ENCODE data around the gene TPI1.

DNA sequence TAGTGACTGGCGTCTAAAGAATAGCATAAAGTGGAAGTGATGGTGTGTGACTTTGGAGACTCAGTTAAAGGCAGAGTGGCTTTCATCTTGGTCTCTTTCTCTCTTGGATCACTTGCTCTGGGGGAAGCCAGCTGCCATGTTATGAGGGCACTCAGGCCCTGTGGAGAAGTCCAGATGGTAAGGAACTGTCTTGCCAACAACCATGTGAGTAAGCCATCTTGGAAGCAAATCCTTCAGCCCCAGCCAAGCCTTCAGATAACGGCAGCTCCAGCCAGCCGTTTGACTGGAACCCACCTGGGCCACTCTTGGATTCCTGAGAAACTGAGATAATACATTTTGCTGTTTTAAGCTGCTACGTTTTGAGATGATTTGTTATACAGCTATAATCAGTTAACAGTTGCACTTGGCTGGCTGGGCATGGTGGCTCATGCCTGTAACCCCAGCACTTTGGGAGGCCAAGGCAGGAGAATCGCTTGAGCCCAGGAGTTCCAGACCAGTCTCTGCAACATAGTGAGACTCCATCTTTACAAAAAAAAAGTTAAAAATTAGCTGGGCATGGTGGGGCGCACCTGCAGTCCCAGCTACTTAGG, 29.6 kb downstream of the TPI1 start:
- TF ChIP-seq CTCF (IDR thresholded peaks at IDR 0.05) (no peak), POLR2A (IDR thresholded peaks at IDR 0.05) (no peak)
